ENCODE data around the gene DNAJC5G.

Gene DNAJC5G

GRCh38 chr2:27275211-27276150 lies at the start of gene DNAJC5G:
TSS of gene DNAJC5G (plus strand) at chr2:27275433. CDS start at chr2:27276729, 1,296 bp downstream.
- no peak for DNase-seq (ENCODE audit: low read depth)

- DNase-seq (ENCODE audit: low read depth): no peak
These were observed 49.7 kb upstream of the DNAJC5G start for GRCh38 chr2:27225526-27225925.

GRCh38 chr2:27227501-27227900 lies 47.7 kb upstream of the DNAJC5G start:
- DNase-seq (ENCODE audit: low read depth): no peak

GRCh38 chr2:27231921-27232320 lies 43.3 kb upstream of the DNAJC5G start:
- DNase-seq (ENCODE audit: low read depth): no peak

GRCh38 chr2:27233341-27233740 lies 41.9 kb upstream of the DNAJC5G start:
- no peak for DNase-seq (ENCODE audit: low read depth)

- DNase-seq (ENCODE audit: low read depth): no peak
These were observed 39.1 kb upstream of the DNAJC5G start for GRCh38 chr2:27236136-27236535.

GRCh38 chr2:27236626-27237025 lies 38.6 kb upstream of the DNAJC5G start:
- DNase-seq (ENCODE audit: low read depth): no peak

- no peak for DNase-seq (ENCODE audit: low read depth)
These were observed 37.8 kb upstream of the DNAJC5G start for GRCh38 chr2:27237341-27237945.

GRCh38 chr2:27238976-27239375 lies 36.3 kb upstream of the DNAJC5G start:
- no peak for DNase-seq (ENCODE audit: low read depth)

GRCh38 chr2:27240406-27240805 lies 34.8 kb upstream of the DNAJC5G start:
- DNase-seq (ENCODE audit: low read depth): no peak

- DNase-seq (ENCODE audit: low read depth): no peak
These were observed 33.2 kb upstream of the DNAJC5G start for GRCh38 chr2:27241761-27242613.

GRCh38 chr2:27242614-27242951 lies 32.6 kb upstream of the DNAJC5G start:
- DNase-seq (ENCODE audit: low read depth): no peak

GRCh38 chr2:27243391-27244130 lies 31.7 kb upstream of the DNAJC5G start:
- no peak for DNase-seq (ENCODE audit: low read depth)

GRCh38 chr2:27245116-27245515 lies 30.1 kb upstream of the DNAJC5G start:
- DNase-seq (ENCODE audit: low read depth): no peak

GRCh38 chr2:27245626-27246025 lies 29.6 kb upstream of the DNAJC5G start:
- DNase-seq (ENCODE audit: low read depth): no peak

GRCh38 chr2:27247893-27248292 lies 27.3 kb upstream of the DNAJC5G start:
- DNase-seq (ENCODE audit: low read depth): no peak

GRCh38 chr2:27249159-27249890 lies 25.9 kb upstream of the DNAJC5G start:
- no peak for DNase-seq (ENCODE audit: low read depth)

GRCh38 chr2:27249891-27250651 lies 25.2 kb upstream of the DNAJC5G start:
- DNase-seq (ENCODE audit: low read depth): no peak

GRCh38 chr2:27250652-27251379 lies 24.4 kb upstream of the DNAJC5G start:
- no peak for DNase-seq (ENCODE audit: low read depth)

- DNase-seq (ENCODE audit: low read depth): no peak
These were observed 23.5 kb upstream of the DNAJC5G start for GRCh38 chr2:27251766-27252165.

Data from activated gamma-delta T cell treated with anti-CD3 and anti-CD28 coated beads, Interleukin-2, amount 50 U/mL, for 16 hours (primary cell).